RWPE2 (cell line): ENCODE data around the gene SPRYD4.

Source experiments
- ATAC-seq: fragments of 200-7000 bp; cut with Tn5 transposase; 3 replicates; pipeline ENCODE4 v1.9.1; 2021; ENCODE audit warnings: low read depth
- DNase-seq: peaks from one replicate; pipeline ENCODE4 v3.0.0-alpha.2; 2020; ENCODE audit warnings: low spot score
- H3K27ac ChIP-seq: fragments of 450-650 bp; 2 replicates; pipeline ENCODE4 v1.5.1; 2017; ENCODE audit warnings: mild to moderate bottlenecking; ENCODE audit not compliant: poor library complexity, severe bottlenecking
- H3K27me3 ChIP-seq: fragments of 250-450 bp; sonication (Bioruptor Pico); 2 replicates; pipeline ENCODE4 v1.5.1; 2021; ENCODE audit warnings: mild to moderate bottlenecking, moderate library complexity; ENCODE audit not compliant: insufficient read depth, poor library complexity, severe bottlenecking
- H3K36me3 ChIP-seq: fragments of 250-450 bp; sonication (Bioruptor Pico); 2 replicates; pipeline ENCODE4 v1.5.1; 2020; ENCODE audit warnings: low read depth, mild to moderate bottlenecking, moderate library complexity
- H3K4me1 ChIP-seq: fragments of 250-450 bp; sonication (Bioruptor Pico); 2 replicates; pipeline ENCODE4 v1.5.1; 2021; ENCODE audit warnings: mild to moderate bottlenecking, moderate library complexity; ENCODE audit not compliant: insufficient read depth, poor library complexity, severe bottlenecking
- H3K4me3 ChIP-seq: fragments of 250-450 bp; sonication (Bioruptor Pico); 2 replicates; pipeline ENCODE4 v1.5.1; 2021; ENCODE audit warnings: mild to moderate bottlenecking, moderate library complexity; ENCODE audit not compliant: severe bottlenecking
- H3K9me3 ChIP-seq: fragments of 250-450 bp; sonication (Bioruptor Pico); 2 replicates; pipeline ENCODE4 v1.5.1; 2021; ENCODE audit warnings: mild to moderate bottlenecking, moderate library complexity; ENCODE audit not compliant: severe bottlenecking
- CTCF ChIP-seq: fragments of 450-650 bp; IDR thresholded peaks from one replicate; pipeline ENCODE4 v1.5.1; 2017; ENCODE audit warnings: mild to moderate bottlenecking, moderate library complexity; ENCODE audit not compliant: poor library complexity, severe bottlenecking

Gene SPRYD4

GRCh38 chr12:56468216-56469006 is at the start of gene SPRYD4:
TSS of gene SPRYD4 (plus strand) at chr12:56468578. CDS start at chr12:56468592, 14 bp downstream.
- Histone ChIP-seq H3K27ac (peak within 1 kb of the TSS; percentile 45), H3K36me3 (peaks cover 13% of the 10 kb centered on the region; the same call in 1 of the 2 replicates), H3K27me3 (no peaks in the 10 kb centered on the region), H3K4me1 (peaks cover 3% of the 10 kb centered on the region), H3K9me3 (no peaks in the 10 kb centered on the region), H3K4me3 (peak within 1 kb of the TSS; percentile 70)
- TF ChIP-seq CTCF, result peak; percentile 63
- DNase-seq, result peak; percentile 89
- ATAC-seq, result peak; percentile 87

GRCh38 chr12:56420411-56420810 is 48.0 kb upstream of the SPRYD4 start:
- DNase-seq, result no peak
- Histone ChIP-seq H3K4me1 (no peaks in the 10 kb centered on the region), H3K27ac (no peak overlapping the region), H3K9me3 (no peaks in the 10 kb centered on the region), H3K27me3 (no peaks in the 10 kb centered on the region), H3K4me3 (no peak overlapping the region), H3K36me3 (peaks cover 61% of the 10 kb centered on the region)
- no peak for ATAC-seq
- TF ChIP-seq CTCF, result no peak

GRCh38 chr12:56425193-56425592 is 43.2 kb upstream of the SPRYD4 start:
- ATAC-seq, result no peak
- DNase-seq, result no peak
- Histone ChIP-seq H3K27ac (no peak overlapping the region), H3K4me1 (no peaks in the 10 kb centered on the region), H3K36me3 (peaks cover 72% of the 10 kb centered on the region), H3K9me3 (no peaks in the 10 kb centered on the region), H3K27me3 (no peaks in the 10 kb centered on the region), H3K4me3 (no peak overlapping the region)
- no peak for TF ChIP-seq CTCF

- ATAC-seq, result no peak
Observed at GRCh38 chr12:56425940-56426438, 42.4 kb upstream of the SPRYD4 start.

More at GRCh38 chr12:56425940-56426438, 42.4 kb upstream of the SPRYD4 start:
- Histone ChIP-seq H3K4me1 (no peaks in the 10 kb centered on the region), H3K27me3 (no peaks in the 10 kb centered on the region), H3K9me3 (no peaks in the 10 kb centered on the region), H3K36me3 (peaks cover 78% of the 10 kb centered on the region), H3K4me3 (no peak overlapping the region), H3K27ac (no peak overlapping the region)
- no peak for DNase-seq
- no peak for TF ChIP-seq CTCF
